Measurements from ENCODE around the gene ZNF112.

DNA sequence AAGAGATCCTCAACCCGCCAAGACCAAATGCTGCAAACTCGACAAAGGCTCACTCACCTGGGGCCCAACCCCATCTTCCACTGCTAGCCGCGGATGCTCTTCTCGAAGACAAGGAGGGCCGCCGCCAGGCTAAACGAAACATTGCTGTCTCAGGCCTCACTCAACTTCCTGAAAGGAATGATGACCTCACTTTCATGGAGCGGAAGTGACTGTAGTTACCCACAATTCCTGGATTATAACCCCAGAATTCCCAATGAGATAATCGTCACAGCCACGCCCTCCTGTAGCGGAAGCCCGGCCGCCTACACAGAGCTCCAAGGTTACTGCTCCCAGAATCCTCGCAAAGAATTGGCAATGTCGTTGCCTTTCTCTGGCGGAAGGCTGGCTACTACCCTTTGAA is 10.5 kb upstream of the ZNF112 start:
- TF ChIP-seq, protein P1, sequence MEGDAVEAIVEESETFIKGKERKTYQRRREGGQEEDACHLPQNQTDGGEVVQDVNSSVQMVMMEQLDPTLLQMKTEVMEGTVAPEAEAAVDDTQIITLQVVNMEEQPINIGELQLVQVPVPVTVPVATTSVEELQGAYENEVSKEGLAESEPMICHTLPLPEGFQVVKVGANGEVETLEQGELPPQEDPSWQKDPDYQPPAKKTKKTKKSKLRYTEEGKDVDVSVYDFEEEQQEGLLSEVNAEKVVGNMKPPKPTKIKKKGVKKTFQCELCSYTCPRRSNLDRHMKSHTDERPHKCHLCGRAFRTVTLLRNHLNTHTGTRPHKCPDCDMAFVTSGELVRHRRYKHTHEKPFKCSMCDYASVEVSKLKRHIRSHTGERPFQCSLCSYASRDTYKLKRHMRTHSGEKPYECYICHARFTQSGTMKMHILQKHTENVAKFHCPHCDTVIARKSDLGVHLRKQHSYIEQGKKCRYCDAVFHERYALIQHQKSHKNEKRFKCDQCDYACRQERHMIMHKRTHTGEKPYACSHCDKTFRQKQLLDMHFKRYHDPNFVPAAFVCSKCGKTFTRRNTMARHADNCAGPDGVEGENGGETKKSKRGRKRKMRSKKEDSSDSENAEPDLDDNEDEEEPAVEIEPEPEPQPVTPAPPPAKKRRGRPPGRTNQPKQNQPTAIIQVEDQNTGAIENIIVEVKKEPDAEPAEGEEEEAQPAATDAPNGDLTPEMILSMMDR (conservative IDR thresholded peaks at IDR 0.05): no peak
- TF ChIP-seq EZH2 (IDR thresholded peaks at IDR 0.05; ENCODE audit: low read depth): no peak

Data from PC-9 (cell line).